Epithelial cell of esophagus (primary cell): Measurements from ENCODE around the gene MAPK8.
A peak's percentile ranks its signal among the peaks of the same experiment; 100 is the strongest.

Experiments
- DNase-seq: peaks from one replicate; pipeline ENCODE4 v3.0.0; 2010; ENCODE audit warnings: low read depth
- H3K4me3 ChIP-seq: 2 replicates; pipeline ENCODE4 v1.5.1; 2011; ENCODE audit warnings: mild to moderate bottlenecking, low read length, control low read depth
- CTCF ChIP-seq: IDR thresholded peaks from 2 replicates; pipeline ENCODE4 v1.5.1; 2011; ENCODE audit warnings: low read depth, mild to moderate bottlenecking, low read length, control low read depth, inconsistent platforms; ENCODE audit not compliant: insufficient read depth; ENCODE audit errors: missing control alignments

MAPK8 gene

GRCh38 chr10:48412081-48412480, 105.6 kb downstream of the MAPK8 start:
- DNase-seq: no peak
- TF ChIP-seq CTCF: no peak
- H3K4me3 ChIP-seq: no peak overlapping the region

GRCh38 chr10:48412933-48413332, 106.5 kb downstream of the MAPK8 start:
- no peak for DNase-seq
- TF ChIP-seq CTCF: no peak
- H3K4me3 ChIP-seq: no peak overlapping the region

- TF ChIP-seq CTCF: no peak
- DNase-seq: no peak
- no peak overlapping the region for H3K4me3 ChIP-seq
Measured at GRCh38 chr10:48414160-48414559, 107.7 kb downstream of the MAPK8 start.

GRCh38 chr10:48414778-48415177, 108.3 kb downstream of the MAPK8 start:
- no peak for TF ChIP-seq CTCF
- peak; percentile 70 for DNase-seq
- no peak overlapping the region for H3K4me3 ChIP-seq

- TF ChIP-seq CTCF: peak; percentile 21
- DNase-seq: peak; percentile 9
- H3K4me3 ChIP-seq: no peak overlapping the region
Measured at GRCh38 chr10:48416584-48417232, 110.2 kb downstream of the MAPK8 start.

- no peak for TF ChIP-seq CTCF
- H3K4me3 ChIP-seq: no peak overlapping the region
- peak; percentile 94 for DNase-seq
Measured at GRCh38 chr10:48417374-48417773, 110.9 kb downstream of the MAPK8 start.

GRCh38 chr10:48418189-48418788, 111.8 kb downstream of the MAPK8 start:
- no peak for DNase-seq
- no peak overlapping the region for H3K4me3 ChIP-seq
- TF ChIP-seq CTCF: no peak
